ENCODE data around the gene DHPS.

GRCh38 chr19:12668932-12669269 is 12.8 kb downstream of the DHPS start:
- no peak for TF ChIP-seq POLR2A (IDR thresholded peaks at IDR 0.05)
- TF ChIP-seq, protein P1, sequence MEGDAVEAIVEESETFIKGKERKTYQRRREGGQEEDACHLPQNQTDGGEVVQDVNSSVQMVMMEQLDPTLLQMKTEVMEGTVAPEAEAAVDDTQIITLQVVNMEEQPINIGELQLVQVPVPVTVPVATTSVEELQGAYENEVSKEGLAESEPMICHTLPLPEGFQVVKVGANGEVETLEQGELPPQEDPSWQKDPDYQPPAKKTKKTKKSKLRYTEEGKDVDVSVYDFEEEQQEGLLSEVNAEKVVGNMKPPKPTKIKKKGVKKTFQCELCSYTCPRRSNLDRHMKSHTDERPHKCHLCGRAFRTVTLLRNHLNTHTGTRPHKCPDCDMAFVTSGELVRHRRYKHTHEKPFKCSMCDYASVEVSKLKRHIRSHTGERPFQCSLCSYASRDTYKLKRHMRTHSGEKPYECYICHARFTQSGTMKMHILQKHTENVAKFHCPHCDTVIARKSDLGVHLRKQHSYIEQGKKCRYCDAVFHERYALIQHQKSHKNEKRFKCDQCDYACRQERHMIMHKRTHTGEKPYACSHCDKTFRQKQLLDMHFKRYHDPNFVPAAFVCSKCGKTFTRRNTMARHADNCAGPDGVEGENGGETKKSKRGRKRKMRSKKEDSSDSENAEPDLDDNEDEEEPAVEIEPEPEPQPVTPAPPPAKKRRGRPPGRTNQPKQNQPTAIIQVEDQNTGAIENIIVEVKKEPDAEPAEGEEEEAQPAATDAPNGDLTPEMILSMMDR (IDR thresholded peaks at IDR 0.05): no peak
